HG02970 (cell line): Measurements from ENCODE around the gene DLGAP4.

Experiments
- ATAC-seq: cut with Tn5 transposase; IDR thresholded peaks from one replicate; pipeline ENCODE4 v1.9.1; 2021; ENCODE audit warnings: mild to moderate bottlenecking, moderate library complexity, moderate number of reproducible peaks; ENCODE audit not compliant: unreplicated experiment, low FRiP score

DLGAP4 gene

DNA sequence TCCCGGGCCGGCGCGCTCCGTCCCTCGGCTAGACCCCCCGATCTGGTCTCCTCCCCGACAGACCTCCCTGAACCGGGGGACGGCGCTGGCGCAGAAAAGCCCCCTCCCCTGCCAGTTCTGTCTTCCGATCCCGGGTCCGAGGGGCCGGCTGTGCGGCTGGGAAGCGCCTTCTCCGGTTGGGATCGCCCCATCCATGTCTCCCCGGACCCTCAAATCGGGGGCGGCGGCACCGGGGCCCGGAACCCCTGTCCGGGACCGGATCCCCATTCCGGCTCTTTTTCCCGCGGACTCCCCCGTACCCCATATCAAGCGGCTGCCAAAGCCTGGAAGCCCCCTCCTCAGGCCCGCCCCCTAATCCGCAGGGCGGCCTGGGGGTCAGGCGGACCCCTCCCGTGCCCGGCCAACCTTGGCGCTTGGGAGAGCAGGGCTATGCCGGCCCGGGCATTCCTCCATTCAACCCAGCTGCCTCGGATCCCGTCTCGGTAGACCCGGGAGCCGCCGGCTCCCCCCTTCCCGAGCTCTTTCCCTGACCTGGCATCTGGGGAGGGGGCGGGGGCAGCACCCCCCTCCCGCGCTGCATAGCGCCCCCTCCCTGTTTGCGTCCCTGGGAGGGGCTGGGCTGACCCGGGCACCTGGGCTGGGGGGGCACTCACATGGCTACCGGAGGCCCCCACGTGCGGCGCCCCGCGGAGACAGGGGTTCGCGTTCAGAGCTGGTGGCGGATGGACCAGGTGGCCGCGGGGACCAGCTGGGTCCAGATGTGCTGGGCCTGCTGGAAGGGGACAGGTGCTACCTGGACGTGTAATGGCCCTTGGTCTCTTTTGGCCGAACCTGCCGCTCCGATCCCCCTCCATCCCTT, 643 bp downstream of the DLGAP4 start:
- ATAC-seq: no peak

DNA sequence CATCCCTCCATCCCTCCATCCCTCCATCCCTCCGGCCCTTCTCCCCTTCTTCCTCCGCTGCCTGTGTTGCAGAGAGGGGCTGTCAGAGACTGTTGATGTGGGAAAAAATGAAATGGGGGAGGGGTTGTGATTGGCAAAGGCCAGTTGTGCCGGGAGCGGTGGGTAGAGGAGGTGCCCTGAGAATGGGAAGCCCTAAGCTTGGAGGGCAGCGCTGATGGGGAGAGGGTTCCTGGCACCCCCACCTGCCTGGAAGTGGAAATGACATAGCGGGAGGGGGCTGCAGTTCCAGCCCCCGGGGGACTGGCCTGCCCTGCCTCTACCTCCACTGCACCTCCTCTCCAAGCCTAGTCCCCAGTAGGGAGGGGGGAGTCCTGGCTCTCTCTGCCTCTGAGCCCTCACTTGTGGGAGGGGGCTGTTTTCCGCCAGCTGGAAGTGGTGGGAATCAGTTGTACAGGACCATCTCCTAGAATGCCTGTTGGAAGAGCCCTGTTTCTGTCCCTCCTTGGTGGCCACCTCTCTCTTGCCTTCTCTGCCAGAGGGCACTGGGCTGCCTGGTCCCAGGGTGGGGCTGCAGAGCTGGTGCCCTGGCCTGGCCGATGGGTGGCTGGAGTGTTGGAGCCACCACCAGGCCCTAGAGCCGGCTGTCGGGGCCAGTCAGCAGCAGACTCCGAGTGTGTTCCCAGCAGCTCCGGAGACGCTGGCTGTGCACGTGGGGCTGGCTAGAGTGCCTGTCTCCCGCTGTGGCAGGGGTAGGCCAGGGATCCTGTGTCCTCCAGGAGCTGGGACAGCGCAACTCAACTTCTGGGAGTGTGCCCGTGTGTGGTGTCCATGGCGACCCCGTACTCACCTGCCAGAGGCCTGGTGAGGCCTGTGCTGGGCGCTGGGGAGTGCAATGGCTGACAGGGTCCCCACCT, 1.5 kb downstream of the DLGAP4 start:
- no peak for ATAC-seq

DNA sequence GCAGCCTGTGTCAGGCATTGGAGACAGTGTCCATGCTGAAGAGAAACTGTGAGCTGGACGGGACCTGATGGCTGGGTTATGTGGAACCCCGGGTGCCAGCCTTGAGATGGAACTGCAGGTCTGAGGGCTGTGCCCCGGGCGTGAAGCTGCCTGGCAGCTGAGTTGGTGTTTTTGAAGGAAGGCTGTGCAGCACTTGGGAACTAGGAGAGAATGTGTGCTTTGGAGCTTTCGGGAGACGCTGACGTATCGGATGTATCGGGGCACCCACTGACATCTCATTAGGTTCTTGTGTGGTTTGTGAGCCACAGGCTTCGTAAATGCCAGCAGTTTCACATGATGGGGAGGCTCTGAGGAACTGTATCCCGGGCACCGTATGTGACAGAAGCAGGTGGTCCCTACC, 2.2 kb downstream of the DLGAP4 start:
- ATAC-seq: no peak

DNA sequence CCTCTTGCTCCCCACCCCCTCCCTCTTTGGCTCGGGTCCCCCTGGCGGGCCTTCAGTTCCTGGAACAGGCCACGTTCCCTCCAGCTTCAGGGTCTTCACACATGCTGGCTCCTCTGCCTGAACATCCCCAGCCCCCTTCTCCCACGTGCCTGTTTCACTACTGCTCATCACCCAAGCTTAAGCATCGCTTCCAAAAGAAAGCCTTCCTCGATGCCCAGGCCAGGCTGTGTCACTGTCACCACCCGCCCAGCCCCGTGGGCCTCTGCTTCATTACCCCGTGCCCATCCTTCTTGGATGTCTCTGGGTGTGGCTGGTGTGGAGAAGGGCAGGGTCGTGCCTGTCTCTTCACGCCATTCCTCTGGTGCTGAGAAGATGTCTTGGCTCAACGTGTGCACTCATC, 2.8 kb downstream of the DLGAP4 start:
- no peak for ATAC-seq

DNA sequence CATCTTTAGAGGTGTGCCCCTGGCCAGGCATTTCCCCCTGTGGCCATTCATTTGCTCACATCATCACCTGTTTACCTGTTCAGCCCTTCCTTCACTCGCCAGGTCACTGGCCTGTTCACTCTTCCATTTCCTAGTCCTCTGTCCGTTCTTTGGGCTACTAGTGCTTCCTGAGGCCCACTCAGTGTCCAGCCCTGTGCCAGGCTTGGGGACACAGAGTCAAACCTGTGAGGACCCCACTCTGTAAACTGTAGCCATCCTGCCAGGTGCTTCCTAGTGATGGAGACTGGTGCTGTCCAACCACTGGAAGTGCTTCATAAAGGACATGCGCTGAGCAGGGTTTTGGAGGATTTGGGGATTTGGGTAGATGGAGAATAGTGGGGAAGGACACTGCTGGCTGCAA, 3.5 kb downstream of the DLGAP4 start:
- ATAC-seq: no peak

DNA sequence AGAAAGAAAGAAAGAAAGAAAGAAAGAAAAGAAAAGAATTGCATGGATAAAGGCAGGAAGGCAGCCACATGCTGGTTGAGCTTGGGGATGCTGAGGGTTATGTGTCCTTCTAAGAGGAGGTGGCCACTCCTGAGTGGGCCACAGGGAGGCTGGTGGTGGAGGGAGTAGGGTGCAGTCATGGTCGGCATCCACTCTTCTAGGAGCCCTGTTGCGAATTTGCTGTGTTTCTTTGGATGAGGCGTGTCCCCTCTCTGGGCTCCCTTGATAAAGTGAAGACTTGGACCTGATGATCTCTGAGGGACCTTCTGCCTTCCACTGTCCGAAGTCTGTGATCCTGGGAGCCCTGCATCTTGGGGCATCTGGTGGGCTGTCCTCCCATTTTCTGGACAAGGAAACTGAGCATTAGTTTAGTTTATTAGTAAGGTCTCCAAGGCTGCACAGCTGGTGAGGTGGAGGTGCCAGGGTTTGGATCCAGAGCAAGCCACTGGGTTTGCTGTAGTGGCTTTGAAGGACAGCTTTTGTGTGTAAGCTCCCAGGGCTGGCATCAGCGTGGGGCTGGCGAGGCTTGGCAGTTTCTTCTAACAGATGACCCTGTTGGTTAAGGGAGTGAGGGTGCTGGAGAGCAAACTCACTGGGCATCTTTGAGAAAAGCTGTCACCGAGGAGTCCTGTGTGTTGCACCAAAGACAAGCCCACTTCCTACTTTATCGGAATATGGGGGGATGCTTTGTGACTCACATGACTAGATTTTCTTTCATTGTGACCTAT, 4.3 kb downstream of the DLGAP4 start:
- no peak for ATAC-seq

DNA sequence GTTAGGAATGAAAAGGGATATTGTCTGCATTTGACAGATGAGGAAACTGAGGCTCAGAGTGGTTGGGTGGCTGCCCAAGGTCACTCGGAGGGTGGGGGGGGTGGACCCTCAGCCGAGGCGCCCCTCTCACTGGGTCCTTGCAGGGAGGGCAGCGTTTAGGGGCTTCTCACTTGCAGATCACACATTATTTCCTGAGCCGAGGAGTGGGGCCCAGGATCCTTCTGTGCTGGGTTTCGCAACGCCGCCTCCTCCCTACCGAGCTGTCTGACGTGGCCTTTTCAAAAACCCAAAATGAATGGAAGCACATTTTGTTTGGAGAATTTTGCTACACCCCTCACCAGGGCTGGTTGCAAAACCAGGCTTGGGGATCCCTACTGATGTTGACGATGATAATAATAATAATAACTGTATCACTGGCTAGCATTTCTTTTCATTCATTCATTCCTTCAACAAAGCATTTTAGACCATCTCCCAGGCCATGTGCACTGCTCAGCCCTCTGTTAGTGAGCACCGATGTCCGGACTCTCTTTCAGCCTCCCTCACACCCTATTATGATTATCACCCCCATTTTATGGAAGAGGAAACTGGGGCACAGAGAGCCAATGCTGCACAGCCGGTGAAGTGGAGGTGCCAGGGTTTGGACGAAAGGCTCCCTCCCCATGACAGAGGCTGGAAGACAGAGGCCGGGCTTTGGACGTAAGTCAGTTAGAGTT, 5.2 kb downstream of the DLGAP4 start:
- ATAC-seq: no peak

DNA sequence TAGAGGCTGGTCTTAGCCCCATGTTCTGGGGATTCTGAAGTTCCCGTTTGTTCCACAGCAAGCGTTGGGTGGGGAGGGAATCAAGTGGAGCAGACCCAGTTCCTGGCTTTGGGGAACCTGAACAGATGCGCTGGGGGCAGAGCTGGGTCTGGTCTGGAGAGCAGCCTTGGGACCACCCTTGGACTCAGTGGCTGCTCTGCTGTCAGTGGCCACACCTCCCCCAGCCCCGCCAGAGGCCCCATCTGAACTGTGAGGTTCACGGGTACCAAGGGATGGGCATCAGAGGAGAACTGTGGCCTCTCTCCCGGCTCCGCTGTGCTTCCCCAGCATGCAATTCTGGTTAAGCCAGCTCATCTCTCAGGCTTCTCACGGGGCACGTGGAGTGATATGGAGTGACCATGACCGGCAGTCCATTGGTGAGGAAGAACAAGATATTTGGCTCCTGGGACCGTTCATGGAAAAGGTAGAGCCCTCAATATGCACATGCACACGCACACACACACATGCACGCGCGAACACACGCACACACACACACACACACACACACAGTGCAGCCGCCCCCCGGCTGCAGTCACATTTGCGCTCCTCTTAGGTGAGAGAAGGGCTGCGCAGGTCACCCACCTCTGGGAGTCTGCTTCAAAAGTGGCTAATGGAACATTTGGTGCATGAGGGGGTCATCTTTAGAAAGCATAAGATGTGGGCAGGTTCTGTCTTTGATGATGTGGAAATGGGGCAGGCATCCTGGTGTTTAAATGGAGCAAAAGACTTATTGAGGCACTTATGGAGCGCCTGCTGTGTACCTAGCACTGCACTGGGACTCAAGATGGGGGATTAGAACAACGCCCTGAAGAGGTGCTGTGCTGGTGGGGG, 6.0 kb downstream of the DLGAP4 start:
- ATAC-seq: no peak

DNA sequence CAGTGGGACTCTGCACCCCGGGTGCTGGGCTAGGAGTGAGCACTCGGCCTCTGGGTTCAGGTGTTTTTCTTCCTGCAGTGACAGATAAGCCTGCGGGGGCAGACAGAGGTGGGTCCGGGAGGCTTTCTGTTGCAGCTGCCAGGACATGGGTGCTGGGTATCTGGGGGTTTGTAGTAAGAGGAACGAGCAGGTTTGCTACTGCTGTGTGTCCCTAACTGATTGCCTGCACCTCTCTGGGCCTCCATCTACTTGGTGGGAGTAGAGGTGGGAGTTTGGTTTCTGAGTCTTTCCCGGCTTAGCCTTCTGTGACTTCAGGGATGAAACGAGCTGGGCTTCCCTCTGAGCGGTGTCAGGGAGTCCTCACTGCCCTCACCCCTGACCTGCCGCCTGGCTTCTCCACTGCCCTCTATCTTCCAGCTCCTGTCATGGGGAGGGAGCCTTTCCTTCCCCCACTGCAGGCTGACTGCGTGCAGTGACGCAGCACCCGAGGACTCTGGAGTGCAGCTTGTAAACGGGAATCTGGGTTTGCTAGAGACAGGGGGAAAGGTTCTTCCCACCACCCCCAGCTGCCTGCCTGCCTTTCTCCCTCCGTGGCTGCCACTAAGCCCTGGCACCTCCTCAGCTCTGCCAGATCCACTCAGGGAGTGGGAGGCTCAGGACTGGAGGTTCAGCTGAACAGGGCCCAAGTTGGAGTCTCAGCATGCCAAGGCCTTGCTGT, 6.7 kb downstream of the DLGAP4 start:
- ATAC-seq: no peak

DNA sequence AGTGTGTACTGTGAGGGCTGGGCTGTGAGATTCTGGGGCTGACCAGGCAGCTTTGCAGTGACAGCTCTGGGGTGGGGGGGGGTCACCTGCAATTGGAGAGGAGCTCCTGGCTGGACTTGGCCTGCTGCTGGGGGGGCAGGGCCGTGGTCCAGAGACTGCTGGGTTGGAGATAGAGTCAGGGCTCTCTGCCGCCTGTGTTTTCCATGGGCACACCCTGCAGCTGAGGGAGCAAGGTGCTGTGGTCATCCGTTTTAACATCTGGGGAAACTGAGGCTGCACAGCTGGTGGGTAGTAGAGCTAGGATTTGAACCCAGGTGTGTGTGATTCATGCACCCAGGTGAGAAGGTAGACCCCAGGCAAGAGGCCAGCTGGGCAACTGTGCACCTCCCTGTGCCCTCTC, 7.3 kb downstream of the DLGAP4 start:
- no peak for ATAC-seq

DNA sequence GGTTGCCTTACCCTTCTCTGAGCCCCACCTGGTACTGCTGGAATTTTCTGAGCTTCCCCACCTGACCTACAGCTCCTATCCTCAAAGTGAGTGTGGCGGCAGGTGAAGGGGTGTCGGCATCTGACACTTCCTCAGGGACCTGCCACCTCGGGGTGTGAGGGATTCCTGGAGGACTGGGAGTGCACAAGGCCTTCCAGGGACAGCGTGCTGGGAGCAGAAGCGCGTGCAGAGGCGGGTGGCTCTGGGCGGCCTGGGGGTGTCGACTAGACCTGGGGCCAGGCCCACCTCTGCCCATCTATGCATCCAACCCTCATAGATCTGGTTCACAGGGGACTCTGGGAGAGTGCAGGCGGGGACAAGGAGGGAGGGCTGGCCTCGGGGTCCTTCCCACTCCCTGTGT, 7.8 kb downstream of the DLGAP4 start:
- ATAC-seq: no peak

DNA sequence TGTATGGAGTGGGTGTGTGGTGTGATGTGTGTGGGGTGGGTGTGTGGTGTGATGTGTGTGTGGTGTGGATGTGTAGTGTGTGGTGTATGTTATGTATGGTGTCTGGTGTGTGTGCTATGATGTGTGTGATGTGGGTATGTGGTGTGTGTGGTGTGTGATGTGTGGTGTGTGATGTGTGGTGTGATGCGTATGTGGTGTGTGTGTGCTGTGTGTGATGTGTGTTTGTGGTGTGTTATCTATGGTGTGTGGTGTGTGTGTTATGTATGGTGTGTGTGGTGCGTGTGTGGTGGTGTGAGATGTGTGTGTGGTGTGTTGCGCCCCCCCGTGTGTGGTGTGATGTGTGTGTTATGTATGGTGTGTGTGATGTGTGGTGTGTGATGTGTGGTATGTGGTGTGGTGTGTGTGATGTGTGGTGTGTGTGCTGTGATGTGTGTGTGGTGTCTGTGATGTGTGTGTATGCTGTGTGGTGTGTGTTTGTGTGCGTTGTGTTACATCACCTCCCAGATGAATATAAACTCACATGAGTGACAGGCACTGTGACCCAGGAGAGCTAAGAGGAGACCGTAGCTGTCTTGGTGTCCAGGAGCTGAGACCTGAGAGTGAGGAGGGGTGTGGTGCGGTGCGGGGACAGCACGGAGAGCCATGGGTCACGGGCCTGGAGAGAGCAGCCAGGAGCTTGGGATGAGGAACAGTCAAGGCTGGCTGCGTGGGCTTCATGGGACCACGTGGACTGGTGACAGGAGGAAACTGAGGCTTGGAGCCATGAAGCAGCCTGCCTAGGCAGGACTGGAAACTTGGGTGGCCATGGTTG, 8.8 kb downstream of the DLGAP4 start:
- ATAC-seq: no peak

DNA sequence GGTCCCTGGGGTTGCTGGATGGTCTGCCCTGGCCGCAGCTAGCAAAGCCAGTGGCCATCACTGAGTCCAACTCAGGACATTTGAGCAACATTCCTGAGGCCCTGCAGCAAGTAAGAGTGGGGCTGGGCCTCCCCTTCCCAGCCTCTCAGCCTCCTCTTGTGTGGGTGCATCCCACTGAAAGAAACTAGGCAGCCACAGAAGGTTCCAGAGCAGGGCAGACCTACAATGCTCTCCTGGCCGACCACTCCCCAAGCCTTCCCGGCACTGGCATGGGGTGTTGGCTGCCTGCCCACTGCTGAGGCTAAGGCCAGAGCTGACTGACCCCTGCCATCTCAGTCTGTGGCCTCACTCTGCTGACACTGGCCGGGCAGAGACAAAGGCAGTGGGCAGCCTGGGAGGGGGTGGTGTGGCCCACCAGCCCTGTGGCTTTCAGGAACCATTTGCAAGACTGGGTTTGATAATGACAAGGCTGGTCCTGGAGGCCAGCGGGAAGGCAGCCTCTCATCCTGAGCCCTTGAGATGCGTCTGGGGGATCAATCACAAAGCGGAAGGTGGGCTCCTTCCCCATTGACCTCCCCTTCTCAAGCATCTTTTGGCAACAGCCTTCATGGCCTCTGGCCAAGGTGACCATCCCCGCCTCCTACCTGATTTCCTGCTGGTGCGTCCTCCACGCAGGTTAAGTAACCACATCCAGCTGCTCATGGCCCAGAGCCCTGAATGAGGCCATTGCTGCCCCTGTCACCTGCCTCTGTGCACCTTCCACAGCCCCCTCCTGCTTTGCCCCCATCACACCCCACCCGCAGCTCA, 9.6 kb downstream of the DLGAP4 start:
- ATAC-seq: no peak

DNA sequence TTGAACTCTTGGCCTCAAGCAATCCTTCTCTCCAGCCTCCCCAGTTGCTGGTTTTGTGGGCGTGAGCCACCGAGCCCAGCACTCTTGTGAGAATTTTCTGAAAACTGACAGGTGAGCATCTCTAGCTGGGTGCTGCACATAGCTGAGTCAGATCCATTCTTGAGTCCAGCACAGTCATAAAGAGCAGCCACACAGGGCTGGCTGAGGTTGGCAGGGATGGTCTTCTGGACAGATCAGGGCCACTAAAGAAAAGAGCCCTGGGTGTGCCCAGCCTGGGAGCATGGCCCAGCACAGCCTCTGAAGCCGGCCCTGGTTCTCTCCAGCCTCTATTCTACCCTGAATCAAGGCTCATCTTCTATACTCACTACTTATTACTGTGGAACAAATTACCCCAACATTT, 11.5 kb downstream of the DLGAP4 start:
- no peak for ATAC-seq

DNA sequence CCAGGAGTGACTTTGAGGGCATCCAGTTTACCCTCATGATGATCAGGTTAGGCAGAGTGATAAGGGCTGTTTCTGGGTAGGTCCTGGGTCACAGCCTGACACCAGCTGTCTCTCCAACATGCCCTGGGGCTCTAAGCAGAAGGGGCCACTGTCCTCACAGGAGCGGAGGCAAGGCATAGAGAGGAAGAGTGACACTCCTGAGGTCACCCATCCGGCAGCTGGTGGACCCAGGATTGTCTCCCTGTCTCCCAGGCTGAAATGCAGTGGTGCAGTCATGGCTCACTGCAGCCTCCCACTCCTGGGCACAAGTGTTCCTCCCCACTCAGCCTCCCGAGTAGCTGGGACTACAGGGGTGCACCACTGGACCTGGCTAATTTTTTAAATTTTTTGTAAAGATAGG, 12.0 kb downstream of the DLGAP4 start:
- ATAC-seq: no peak

DNA sequence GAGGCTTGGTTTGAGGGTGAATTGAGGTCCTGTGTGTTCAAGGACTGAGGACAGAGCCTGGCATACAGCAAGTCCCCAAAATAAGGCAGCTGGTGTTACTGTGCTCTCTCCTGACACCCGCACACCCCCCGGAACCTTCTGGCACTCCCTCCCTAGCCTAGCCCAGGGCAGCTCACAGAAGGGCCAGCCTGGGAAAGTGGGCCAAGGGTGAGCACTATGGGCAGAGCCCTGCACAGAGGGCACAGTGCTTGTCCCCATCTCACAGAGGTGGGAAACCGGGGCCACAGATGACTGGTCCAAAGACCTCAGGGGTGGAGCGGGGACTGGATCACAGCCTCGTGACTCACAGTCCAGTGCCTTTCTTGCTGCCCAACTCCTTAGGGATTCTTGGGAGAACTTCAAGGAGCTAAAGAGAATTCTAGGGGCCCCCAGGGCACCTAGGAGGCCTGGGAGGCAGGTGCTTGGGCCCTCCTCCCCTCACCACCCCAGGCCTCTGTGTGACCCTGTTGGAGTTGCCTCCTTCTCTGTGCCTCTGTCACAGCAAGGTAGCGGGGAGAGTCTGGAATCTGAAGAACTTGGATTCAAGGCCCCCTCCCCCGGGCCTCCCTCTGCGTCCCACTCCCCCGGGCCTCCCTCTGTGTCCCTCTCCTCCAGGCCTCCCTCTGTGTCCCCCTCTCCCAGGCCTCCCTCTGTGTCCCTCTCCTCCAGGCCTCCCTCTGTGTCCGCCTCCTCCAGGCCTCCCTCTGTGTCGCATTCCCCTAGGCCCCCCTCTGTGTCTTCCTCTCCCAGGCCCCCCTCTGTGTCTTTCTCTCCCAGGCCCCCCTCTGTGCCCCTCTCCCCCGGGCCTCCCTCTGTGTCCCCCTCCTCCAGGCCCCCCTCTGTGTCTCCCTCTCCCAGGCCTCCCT, 13.5 kb downstream of the DLGAP4 start:
- ATAC-seq: no peak
